Mucosa of descending colon (tissue), 3 donors: Measurements from ENCODE around the gene PTPRS. TPM values are rescaled to one million over a fixed set of nuclear protein-coding genes. Genes with fewer than 3 reads are reported as not detected.

Experiments used
- ATAC-seq: fragments of 200-7000 bp; cut with Tn5 transposase; one replicate; pipeline ENCODE4 v1.9.1; 2020; ENCODE audit warnings: mild to moderate bottlenecking, moderate library complexity
- DNase-seq, 3 donors: peaks; one replicate each; pipeline ENCODE4 v3.0.0-alpha.2; 2020
- H3K36me3 ChIP-seq: fragments of 200-600 bp; one replicate; pipeline ENCODE4 v1.8.0; 2021; ENCODE audit warnings: low read depth, mild to moderate bottlenecking
- H3K4me1 ChIP-seq: fragments of 200-600 bp; one replicate; pipeline ENCODE4 v1.8.0; 2021; ENCODE audit warnings: low read depth, mild to moderate bottlenecking
- H3K4me3 ChIP-seq: fragments of 200-600 bp; one replicate; pipeline ENCODE4 v1.8.0; 2021; ENCODE audit warnings: mild to moderate bottlenecking
- H3K9me3 ChIP-seq: fragments of 200-600 bp; one replicate; pipeline ENCODE4 v1.8.0; 2021; ENCODE audit warnings: mild to moderate bottlenecking
- CTCF ChIP-seq: fragments of 200-600 bp; IDR thresholded peaks from one replicate; pipeline ENCODE4 v1.8.0; 2022; ENCODE audit warnings: antibody characterized with exemption, mild to moderate bottlenecking
- intact Hi-C, 2 donors: fragments of 100-400 bp; cut with DNase I in 1 of 2; cut with micrococcal nuclease in 1 of 2; formaldehyde crosslinking; loops; one replicate each; pipeline versions ENCODE4 v1.11.0 to v1.11.1; 2022; cut with DNase I, micrococcal nuclease
- total RNA-seq, 3 donors: library from RNA; stranded (reverse); fragmentation: NEBNext Ultra II Directional in 2 of 3; extraction: Animal tissue kit (Norgen Biotek cat#: 25700) in 2 of 3; gene quantifications; one replicate each; pipeline versions ENCODE4 v1.2.1 to v1.2.4, GENCODE V29; 2021 to 2023
- donor health status: DM: no; HTN: no; CAD: no; lungs with moderate emphysema.
- donor health status: DM: no; HTN: no; CAD: no.
- donor health status: DM: no; HTN: yes; CAD: no.

The PTPRS gene
- total RNA-seq, 3 donors from 2014 or later: 7.2 to 131 (median 22.5) TPM

GRCh38 chr19:5357584-5357983 is 17.0 kb upstream of the PTPRS start:
- no peaks in the 10 kb centered on the region for H3K36me3 ChIP-seq
- no peak for TF ChIP-seq CTCF
- no peak for ATAC-seq
- intact Hi-C loops: no loop called here
- DNase-seq: no peak
- H3K4me1 ChIP-seq: no peaks in the 10 kb centered on the region
- no peak overlapping the region for H3K4me3 ChIP-seq
- H3K9me3 ChIP-seq: no peaks in the 10 kb centered on the region

- no peak for ATAC-seq
- no peak for TF ChIP-seq CTCF
These were observed 16.3 kb upstream of the PTPRS start for GRCh38 chr19:5356918-5357317.

GRCh38 chr19:5356428-5356827 is 15.8 kb upstream of the PTPRS start:
- H3K9me3 ChIP-seq: no peaks in the 10 kb centered on the region
- intact Hi-C loops: no loop called here
- no peaks in the 10 kb centered on the region for H3K36me3 ChIP-seq
- DNase-seq (no peak), ATAC-seq (no peak)
- H3K4me1 ChIP-seq: no peaks in the 10 kb centered on the region
- no peak overlapping the region for H3K4me3 ChIP-seq
- TF ChIP-seq CTCF: no peak

More at GRCh38 chr19:5356918-5357317, 16.3 kb upstream of the PTPRS start:
- no peaks in the 10 kb centered on the region for H3K9me3 ChIP-seq
- DNase-seq: no peak
- intact Hi-C loops: no loop called here
- H3K4me1 ChIP-seq: no peaks in the 10 kb centered on the region
- H3K4me3 ChIP-seq: no peak overlapping the region
- H3K36me3 ChIP-seq: no peaks in the 10 kb centered on the region

GRCh38 chr19:5355693-5356092 is 15.1 kb upstream of the PTPRS start:
- Histone ChIP-seq H3K36me3 (no peaks in the 10 kb centered on the region), H3K4me3 (no peak overlapping the region), H3K9me3 (no peaks in the 10 kb centered on the region), H3K4me1 (no peaks in the 10 kb centered on the region)
- ATAC-seq: no peak
- intact Hi-C loops: no loop called here
- no peak for TF ChIP-seq CTCF
- no peak for DNase-seq

- no peak for ATAC-seq
- Histone ChIP-seq H3K4me3 (no peak overlapping the region), H3K4me1 (no peaks in the 10 kb centered on the region), H3K36me3 (no peaks in the 10 kb centered on the region), H3K9me3 (no peaks in the 10 kb centered on the region)
- intact Hi-C loops: no loop called here
- no peak for TF ChIP-seq CTCF
- no peak for DNase-seq
These were observed 14.5 kb upstream of the PTPRS start for GRCh38 chr19:5355076-5355475.

GRCh38 chr19:5354403-5354802 is 13.8 kb upstream of the PTPRS start:
- DNase-seq (no peak), ATAC-seq (no peak)
- TF ChIP-seq CTCF: no peak
- no peaks in the 10 kb centered on the region for H3K4me1 ChIP-seq
- H3K9me3 ChIP-seq: no peaks in the 10 kb centered on the region
- H3K4me3 ChIP-seq: no peak overlapping the region
- intact Hi-C loops: no loop called here
- H3K36me3 ChIP-seq: no peaks in the 10 kb centered on the region
